GM23338 (cell line): Measurements from ENCODE around the gene ATP5MK. TPM values are rescaled to one million over a fixed set of nuclear protein-coding genes. Genes with fewer than 3 reads are reported as not detected.

Experiments used
- ATAC-seq: fragments of 200-7000 bp; cut with Tn5 transposase; 3 replicates; pipeline ENCODE4 v1.9.1; 2020
- DNase-seq: peaks from one replicate; pipeline ENCODE4 v3.0.0-alpha.2; 2015; ENCODE audit warnings: low spot score
- H2AFZ ChIP-seq: fragments of 200-600 bp; sonication (generic); 2 replicates; pipeline ENCODE4 v1.8.0; 2016; ENCODE audit warnings: antibody characterized with exemption, mild to moderate bottlenecking, moderate library complexity
- H3F3A ChIP-seq: fragments of 200-600 bp; sonication (generic); replicated peaks from 2 replicates; pipeline ENCODE4 v1.8.0; 2017; ENCODE audit warnings: antibody characterized with exemption, mixed run types, low read depth
- H3K27ac ChIP-seq: fragments of 200-600 bp; sonication (generic); 2 replicates; pipeline ENCODE4 v1.6.1; 2016; ENCODE audit warnings: low read depth
- H3K27me3 ChIP-seq: fragments of 200-600 bp; sonication (generic); 2 replicates; pipeline ENCODE4 v1.8.0; 2016; ENCODE audit warnings: mild to moderate bottlenecking, mixed run types, moderate library complexity; ENCODE audit not compliant: insufficient read depth
- H3K36me3 ChIP-seq: fragments of 200-600 bp; sonication (generic); 2 replicates; pipeline ENCODE4 v1.8.0; 2016; ENCODE audit warnings: mild to moderate bottlenecking; ENCODE audit not compliant: insufficient read depth
- H3K4me1 ChIP-seq: fragments of 200-600 bp; sonication (generic); 2 replicates; pipeline ENCODE4 v1.8.0; 2016; ENCODE audit warnings: mild to moderate bottlenecking, moderate library complexity; ENCODE audit not compliant: insufficient read depth
- H3K4me2 ChIP-seq: fragments of 200-600 bp; sonication (generic); 2 replicates; pipeline ENCODE4 v1.7.1; 2017; ENCODE audit warnings: mixed run types
- H3K4me3 ChIP-seq: fragments of 200-600 bp; sonication (generic); 2 replicates; pipeline ENCODE4 v1.6.1; 2016; ENCODE audit warnings: mixed run types
- H3K79me2 ChIP-seq: fragments of 200-600 bp; sonication (generic); replicated peaks from 2 replicates; pipeline ENCODE4 v1.8.0; 2017; ENCODE audit warnings: mild to moderate bottlenecking; ENCODE audit not compliant: insufficient read depth
- H3K9me2 ChIP-seq: fragments of 200-600 bp; sonication (generic); 2 replicates; pipeline ENCODE4 v1.8.0; 2017; ENCODE audit not compliant: insufficient read depth
- H4K20me1 ChIP-seq: fragments of 200-600 bp; sonication (generic); replicated peaks from 2 replicates; pipeline ENCODE4 v1.8.0; 2017; ENCODE audit warnings: mild to moderate bottlenecking; ENCODE audit not compliant: insufficient read depth
- H3K27ac Mint-ChIP-seq: 2 replicates; pipeline ENCODE4 v1.8.0; 2020; ENCODE audit warnings: inconsistent platforms, mild to moderate bottlenecking, moderate library complexity, mixed read lengths
- H3K27me3 Mint-ChIP-seq: 3 replicates; pipeline ENCODE4 v1.8.0; 2022; ENCODE audit warnings: low read depth, mild to moderate bottlenecking, moderate library complexity, mixed read lengths, inconsistent platforms; ENCODE audit not compliant: insufficient read depth, poor library complexity
- H3K36me3 Mint-ChIP-seq: 3 replicates; pipeline ENCODE4 v1.8.0; 2021; ENCODE audit warnings: low read depth, mild to moderate bottlenecking, inconsistent platforms, moderate library complexity, mixed read lengths
- H3K4me1 Mint-ChIP-seq: 3 replicates; pipeline ENCODE4 v1.8.0; 2020; ENCODE audit warnings: mild to moderate bottlenecking, inconsistent platforms, mixed read lengths
- H3K4me3 Mint-ChIP-seq: 3 replicates; pipeline ENCODE4 v1.8.0; 2021; ENCODE audit warnings: moderate library complexity, mild to moderate bottlenecking, inconsistent platforms, mixed read lengths
- H3K9me3 Mint-ChIP-seq: 3 replicates; pipeline ENCODE4 v1.8.0; 2020; ENCODE audit warnings: moderate library complexity, mild to moderate bottlenecking, inconsistent platforms, mixed read lengths
- CREB1 ChIP-seq: fragments of 250-450 bp; sonication (Bioruptor Pico); IDR thresholded peaks from 2 replicates; pipeline ENCODE4 v1.5.0; 2020; ENCODE audit warnings: low read depth, mild to moderate bottlenecking, moderate library complexity
- EZH2 ChIP-seq: fragments of 200-600 bp; sonication (generic); IDR thresholded peaks from one replicate; pipeline ENCODE4 v1.8.0; 2017; ENCODE audit warnings: antibody characterized with exemption, mild to moderate bottlenecking, low read depth; ENCODE audit not compliant: unreplicated experiment
- EZH2phosphoT487 ChIP-seq: fragments of 200-600 bp; sonication (generic); IDR thresholded peaks from one replicate; pipeline ENCODE4 v1.8.1; 2018; ENCODE audit warnings: antibody characterized with exemption; ENCODE audit not compliant: unreplicated experiment
- JUNB ChIP-seq: IDR thresholded peaks from one replicate; pipeline ENCODE4 v1.6.1; 2016; ENCODE audit warnings: antibody characterized with exemption; ENCODE audit not compliant: unreplicated experiment
- NANOG ChIP-seq: IDR thresholded peaks from 2 replicates; pipeline ENCODE4 v1.6.1; 2016; ENCODE audit warnings: antibody characterized with exemption, borderline replicate concordance
- POLR2AphosphoS5 ChIP-seq: IDR thresholded peaks from 2 replicates; pipeline ENCODE4 v1.6.1; 2016; ENCODE audit warnings: antibody characterized with exemption, low read depth
- REST ChIP-seq: IDR thresholded peaks from one replicate; pipeline ENCODE4 v1.6.1; 2018; ENCODE audit warnings: antibody characterized with exemption; ENCODE audit not compliant: unreplicated experiment
- STAT1 ChIP-seq: IDR thresholded peaks from one replicate; pipeline ENCODE4 v1.6.1; 2016; ENCODE audit warnings: antibody characterized with exemption; ENCODE audit not compliant: unreplicated experiment
- ZNF114 ChIP-seq: fragments of 250-450 bp; sonication (Bioruptor Pico); IDR thresholded peaks from 2 replicates; pipeline ENCODE4 v1.5.0; 2020; ENCODE audit warnings: mild to moderate bottlenecking, moderate library complexity
- ZNF331 ChIP-seq: fragments of 250-450 bp; sonication (Bioruptor Pico); IDR thresholded peaks from 2 replicates; pipeline ENCODE4 v1.5.0; 2020; ENCODE audit warnings: low read depth, mild to moderate bottlenecking, moderate library complexity
- polyA plus RNA-seq: library from polyadenylated mRNA; unstranded; fragments of >200 nt; fragmentation: Nextera tagmentation; extraction: Ambion mirVana; gene quantifications from 2 replicates; pipeline ENCODE4 v1.2.1, GENCODE V29; 2016
- total RNA-seq: library from RNA; depleted of rRNA; stranded (reverse); fragments of >200 nt; shearing (Covaris generic); gene quantifications from 2 replicates; pipeline ENCODE4 v1.2.3, GENCODE V29; 2014
- TF ChIP-seq, protein P1 (sequence below), 2 experiments: fragments of 200-600 bp in 1 of 2; sonication (generic) in 1 of 2; conservative IDR thresholded peaks; 2 replicates each; pipeline versions ENCODE4 v1.5.1 to v1.6.1; 2016 to 2017; ENCODE audit warnings: antibody characterized with exemption in 2 of 2, low read depth in 2 of 2, mild to moderate bottlenecking in 2 of 2, moderate library complexity in 1 of 2
- TF ChIP-seq, protein P2 (sequence below): fragments of 250-450 bp; sonication (Bioruptor Pico); IDR thresholded peaks from 2 replicates; pipeline ENCODE4 v1.5.0; 2020; ENCODE audit warnings: mild to moderate bottlenecking, moderate library complexity
- TF ChIP-seq, protein P3 (sequence below): IDR thresholded peaks from 2 replicates; pipeline ENCODE4 v1.6.1; 2016; ENCODE audit warnings: antibody characterized with exemption

The ATP5MK gene
- total and polyA plus RNA-seq, 2 experiments from 2014 or later = 227 to 1,139 TPM

DNA sequence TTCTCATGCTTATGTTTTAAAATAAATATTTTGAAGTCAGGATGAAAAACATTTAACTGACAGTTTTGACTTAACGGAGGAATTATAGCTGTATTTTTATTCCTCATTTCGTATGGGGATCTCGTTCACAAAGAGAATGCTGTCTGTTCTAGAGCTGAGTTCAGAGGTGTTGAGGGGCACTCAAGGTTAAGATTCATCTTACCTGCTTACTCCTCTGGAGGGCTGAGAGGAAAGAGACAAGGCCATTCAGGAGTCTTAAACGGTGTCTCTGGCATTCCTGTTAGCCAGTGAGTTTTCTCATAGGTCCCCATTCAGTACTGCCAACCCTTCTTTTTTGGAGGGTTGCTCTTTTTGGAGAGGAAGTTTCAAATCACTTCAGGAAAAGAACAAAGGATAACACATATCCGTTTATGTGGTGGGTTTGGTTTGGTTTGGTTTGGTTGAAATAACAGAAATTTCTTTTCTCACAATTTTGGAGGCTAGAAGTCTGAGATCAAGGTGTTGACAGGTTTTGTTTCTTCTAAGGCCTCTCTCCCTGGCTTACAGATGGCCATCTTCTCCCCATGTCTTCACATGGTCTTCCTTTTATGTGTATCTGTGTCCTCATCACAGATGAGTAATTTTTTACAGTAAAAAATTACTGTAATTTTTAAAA, 32.8 kb upstream of the ATP5MK start:
- Histone ChIP-seq H4K20me1 (peaks cover 33% of the 10 kb centered on the region), H3K79me2 (no peaks in the 10 kb centered on the region), H3K4me3 (no peak overlapping the region), H3K27me3 (no peaks in the 10 kb centered on the region), H3K4me2 (no peak overlapping the region), H2AFZ (no peak overlapping the region), H3K27ac (no peak overlapping the region), H3K9me2 (no peaks in the 10 kb centered on the region), H3K4me1 (no peaks in the 10 kb centered on the region), H3K36me3 (peaks cover 77% of the 10 kb centered on the region), H3F3A (no peaks in the 10 kb centered on the region; the same call in 1 of the 2 replicates)
- Mint-ChIP-seq H3K4me1 (no peaks in the 10 kb centered on the region), H3K36me3 (peaks cover 94% of the 10 kb centered on the region), H3K9me3 (no peaks in the 10 kb centered on the region), H3K27ac (no peak overlapping the region), H3K4me3 (no peak overlapping the region), H3K27me3 (peaks cover 7% of the 10 kb centered on the region)
- no peak for TF ChIP-seq ZNF114 (CRISPR knock-in tag)
- no peak for TF ChIP-seq EZH2
- no peak for TF ChIP-seq EZH2phosphoT487
- no peak for TF ChIP-seq NANOG
- TF ChIP-seq ZNF331 = no peak
- no peak for TF ChIP-seq STAT1
- TF ChIP-seq CREB1 = no peak
- TF ChIP-seq POLR2AphosphoS5 = no peak
- TF ChIP-seq, protein P1, sequence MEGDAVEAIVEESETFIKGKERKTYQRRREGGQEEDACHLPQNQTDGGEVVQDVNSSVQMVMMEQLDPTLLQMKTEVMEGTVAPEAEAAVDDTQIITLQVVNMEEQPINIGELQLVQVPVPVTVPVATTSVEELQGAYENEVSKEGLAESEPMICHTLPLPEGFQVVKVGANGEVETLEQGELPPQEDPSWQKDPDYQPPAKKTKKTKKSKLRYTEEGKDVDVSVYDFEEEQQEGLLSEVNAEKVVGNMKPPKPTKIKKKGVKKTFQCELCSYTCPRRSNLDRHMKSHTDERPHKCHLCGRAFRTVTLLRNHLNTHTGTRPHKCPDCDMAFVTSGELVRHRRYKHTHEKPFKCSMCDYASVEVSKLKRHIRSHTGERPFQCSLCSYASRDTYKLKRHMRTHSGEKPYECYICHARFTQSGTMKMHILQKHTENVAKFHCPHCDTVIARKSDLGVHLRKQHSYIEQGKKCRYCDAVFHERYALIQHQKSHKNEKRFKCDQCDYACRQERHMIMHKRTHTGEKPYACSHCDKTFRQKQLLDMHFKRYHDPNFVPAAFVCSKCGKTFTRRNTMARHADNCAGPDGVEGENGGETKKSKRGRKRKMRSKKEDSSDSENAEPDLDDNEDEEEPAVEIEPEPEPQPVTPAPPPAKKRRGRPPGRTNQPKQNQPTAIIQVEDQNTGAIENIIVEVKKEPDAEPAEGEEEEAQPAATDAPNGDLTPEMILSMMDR (conservative IDR thresholded peaks at IDR 0.05; ENCODE audit: low read depth in 2 of 2) = no peak
- TF ChIP-seq JUNB = no peak
- no peak for TF ChIP-seq REST
- TF ChIP-seq, protein P2, sequence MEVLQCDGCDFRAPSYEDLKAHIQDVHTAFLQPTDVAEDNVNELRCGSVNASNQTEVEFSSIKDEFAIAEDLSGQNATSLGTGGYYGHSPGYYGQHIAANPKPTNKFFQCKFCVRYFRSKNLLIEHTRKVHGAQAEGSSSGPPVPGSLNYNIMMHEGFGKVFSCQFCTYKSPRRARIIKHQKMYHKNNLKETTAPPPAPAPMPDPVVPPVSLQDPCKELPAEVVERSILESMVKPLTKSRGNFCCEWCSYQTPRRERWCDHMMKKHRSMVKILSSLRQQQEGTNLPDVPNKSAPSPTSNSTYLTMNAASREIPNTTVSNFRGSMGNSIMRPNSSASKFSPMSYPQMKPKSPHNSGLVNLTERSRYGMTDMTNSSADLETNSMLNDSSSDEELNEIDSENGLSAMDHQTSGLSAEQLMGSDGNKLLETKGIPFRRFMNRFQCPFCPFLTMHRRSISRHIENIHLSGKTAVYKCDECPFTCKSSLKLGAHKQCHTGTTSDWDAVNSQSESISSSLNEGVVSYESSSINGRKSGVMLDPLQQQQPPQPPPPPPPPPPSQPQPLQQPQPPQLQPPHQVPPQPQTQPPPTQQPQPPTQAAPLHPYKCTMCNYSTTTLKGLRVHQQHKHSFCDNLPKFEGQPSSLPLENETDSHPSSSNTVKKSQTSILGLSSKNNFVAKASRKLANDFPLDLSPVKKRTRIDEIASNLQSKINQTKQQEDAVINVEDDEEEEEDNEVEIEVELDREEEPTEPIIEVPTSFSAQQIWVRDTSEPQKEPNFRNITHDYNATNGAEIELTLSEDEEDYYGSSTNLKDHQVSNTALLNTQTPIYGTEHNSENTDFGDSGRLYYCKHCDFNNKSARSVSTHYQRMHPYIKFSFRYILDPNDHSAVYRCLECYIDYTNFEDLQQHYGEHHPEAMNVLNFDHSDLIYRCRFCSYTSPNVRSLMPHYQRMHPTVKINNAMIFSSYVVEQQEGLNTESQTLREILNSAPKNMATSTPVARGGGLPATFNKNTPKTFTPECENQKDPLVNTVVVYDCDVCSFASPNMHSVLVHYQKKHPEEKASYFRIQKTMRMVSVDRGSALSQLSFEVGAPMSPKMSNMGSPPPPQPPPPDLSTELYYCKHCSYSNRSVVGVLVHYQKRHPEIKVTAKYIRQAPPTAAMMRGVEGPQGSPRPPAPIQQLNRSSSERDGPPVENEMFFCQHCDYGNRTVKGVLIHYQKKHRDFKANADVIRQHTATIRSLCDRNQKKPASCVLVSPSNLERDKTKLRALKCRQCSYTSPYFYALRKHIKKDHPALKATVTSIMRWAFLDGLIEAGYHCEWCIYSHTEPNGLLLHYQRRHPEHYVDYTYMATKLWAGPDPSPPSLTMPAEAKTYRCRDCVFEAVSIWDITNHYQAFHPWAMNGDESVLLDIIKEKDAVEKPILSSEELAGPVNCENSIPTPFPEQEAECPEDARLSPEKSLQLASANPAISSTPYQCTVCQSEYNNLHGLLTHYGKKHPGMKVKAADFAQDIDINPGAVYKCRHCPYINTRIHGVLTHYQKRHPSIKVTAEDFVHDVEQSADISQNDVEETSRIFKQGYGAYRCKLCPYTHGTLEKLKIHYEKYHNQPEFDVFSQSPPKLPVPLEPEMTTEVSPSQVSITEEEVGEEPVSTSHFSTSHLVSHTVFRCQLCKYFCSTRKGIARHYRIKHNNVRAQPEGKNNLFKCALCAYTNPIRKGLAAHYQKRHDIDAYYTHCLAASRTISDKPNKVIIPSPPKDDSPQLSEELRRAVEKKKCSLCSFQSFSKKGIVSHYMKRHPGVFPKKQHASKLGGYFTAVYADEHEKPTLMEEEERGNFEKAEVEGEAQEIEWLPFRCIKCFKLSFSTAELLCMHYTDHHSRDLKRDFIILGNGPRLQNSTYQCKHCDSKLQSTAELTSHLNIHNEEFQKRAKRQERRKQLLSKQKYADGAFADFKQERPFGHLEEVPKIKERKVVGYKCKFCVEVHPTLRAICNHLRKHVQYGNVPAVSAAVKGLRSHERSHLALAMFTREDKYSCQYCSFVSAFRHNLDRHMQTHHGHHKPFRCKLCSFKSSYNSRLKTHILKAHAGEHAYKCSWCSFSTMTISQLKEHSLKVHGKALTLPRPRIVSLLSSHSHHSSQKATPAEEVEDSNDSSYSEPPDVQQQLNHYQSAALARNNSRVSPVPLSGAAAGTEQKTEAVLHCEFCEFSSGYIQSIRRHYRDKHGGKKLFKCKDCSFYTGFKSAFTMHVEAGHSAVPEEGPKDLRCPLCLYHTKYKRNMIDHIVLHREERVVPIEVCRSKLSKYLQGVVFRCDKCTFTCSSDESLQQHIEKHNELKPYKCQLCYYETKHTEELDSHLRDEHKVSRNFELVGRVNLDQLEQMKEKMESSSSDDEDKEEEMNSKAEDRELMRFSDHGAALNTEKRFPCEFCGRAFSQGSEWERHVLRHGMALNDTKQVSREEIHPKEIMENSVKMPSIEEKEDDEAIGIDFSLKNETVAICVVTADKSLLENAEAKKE (CRISPR knock-in tag) = no peak
- TF ChIP-seq, protein P3, sequence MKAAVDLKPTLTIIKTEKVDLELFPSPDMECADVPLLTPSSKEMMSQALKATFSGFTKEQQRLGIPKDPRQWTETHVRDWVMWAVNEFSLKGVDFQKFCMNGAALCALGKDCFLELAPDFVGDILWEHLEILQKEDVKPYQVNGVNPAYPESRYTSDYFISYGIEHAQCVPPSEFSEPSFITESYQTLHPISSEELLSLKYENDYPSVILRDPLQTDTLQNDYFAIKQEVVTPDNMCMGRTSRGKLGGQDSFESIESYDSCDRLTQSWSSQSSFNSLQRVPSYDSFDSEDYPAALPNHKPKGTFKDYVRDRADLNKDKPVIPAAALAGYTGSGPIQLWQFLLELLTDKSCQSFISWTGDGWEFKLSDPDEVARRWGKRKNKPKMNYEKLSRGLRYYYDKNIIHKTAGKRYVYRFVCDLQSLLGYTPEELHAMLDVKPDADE = no peak
- no peak for DNase-seq
- ATAC-seq = no peak
